ENCODE data around the gene ABTB2.

DNA sequence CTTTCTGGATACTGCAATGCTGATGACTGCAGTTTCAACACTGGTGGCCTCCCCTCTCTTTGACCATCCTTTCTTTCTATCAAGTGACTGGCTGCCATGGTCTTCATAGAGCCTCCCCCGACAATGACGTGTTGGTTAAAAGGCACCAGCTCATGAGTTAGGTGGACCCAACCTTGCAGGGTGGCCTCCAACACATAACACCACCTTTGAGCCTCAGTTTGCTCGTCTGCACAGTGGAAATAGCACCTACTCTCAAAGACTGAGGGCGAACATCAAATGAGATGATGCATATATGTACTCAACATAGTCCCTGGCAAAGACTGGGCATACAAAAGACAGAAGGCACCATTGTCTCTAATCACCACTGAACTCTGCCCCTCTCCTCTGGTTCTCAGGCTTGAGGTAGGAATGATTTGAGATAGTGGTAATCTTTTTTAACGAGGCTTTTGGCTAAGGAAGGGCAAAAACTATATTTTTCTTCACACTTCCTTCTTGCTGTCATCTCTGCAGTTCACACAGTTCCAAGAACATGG, 133.3 kb downstream of the ABTB2 start:
- TF ChIP-seq, protein P1, sequence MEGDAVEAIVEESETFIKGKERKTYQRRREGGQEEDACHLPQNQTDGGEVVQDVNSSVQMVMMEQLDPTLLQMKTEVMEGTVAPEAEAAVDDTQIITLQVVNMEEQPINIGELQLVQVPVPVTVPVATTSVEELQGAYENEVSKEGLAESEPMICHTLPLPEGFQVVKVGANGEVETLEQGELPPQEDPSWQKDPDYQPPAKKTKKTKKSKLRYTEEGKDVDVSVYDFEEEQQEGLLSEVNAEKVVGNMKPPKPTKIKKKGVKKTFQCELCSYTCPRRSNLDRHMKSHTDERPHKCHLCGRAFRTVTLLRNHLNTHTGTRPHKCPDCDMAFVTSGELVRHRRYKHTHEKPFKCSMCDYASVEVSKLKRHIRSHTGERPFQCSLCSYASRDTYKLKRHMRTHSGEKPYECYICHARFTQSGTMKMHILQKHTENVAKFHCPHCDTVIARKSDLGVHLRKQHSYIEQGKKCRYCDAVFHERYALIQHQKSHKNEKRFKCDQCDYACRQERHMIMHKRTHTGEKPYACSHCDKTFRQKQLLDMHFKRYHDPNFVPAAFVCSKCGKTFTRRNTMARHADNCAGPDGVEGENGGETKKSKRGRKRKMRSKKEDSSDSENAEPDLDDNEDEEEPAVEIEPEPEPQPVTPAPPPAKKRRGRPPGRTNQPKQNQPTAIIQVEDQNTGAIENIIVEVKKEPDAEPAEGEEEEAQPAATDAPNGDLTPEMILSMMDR (IDR thresholded peaks at IDR 0.05; ENCODE audit: borderline replicate concordance, extremely low read depth, low read length, poor library complexity, severe bottlenecking), result no peak
- no peak for TF ChIP-seq EZH2 (IDR thresholded peaks at IDR 0.05; ENCODE audit: borderline replicate concordance, low read depth, low read length, severe bottlenecking)

All from DND-41 (cell line).